Muscle of leg (tissue), 11 donors: ENCODE results near the gene FAM20B. TPM values are rescaled to one million over a fixed set of nuclear protein-coding genes. Genes with fewer than 3 reads are reported as not detected.

ENCODE experiments used
- DNase-seq: peaks from one replicate; pipeline ENCODE4 v3.0.0; 2013
- H3K27ac ChIP-seq: one replicate; pipeline ENCODE4 v1.5.1; 2013; ENCODE audit warnings: mild to moderate bottlenecking, low read length, control low read depth
- H3K27me3 ChIP-seq: one replicate; pipeline ENCODE4 v1.6.1; 2013; ENCODE audit warnings: low read length; ENCODE audit not compliant: control insufficient read depth, insufficient read depth
- H3K36me3 ChIP-seq: one replicate; pipeline ENCODE4 v1.6.1; 2013; ENCODE audit warnings: low read length; ENCODE audit not compliant: control insufficient read depth, insufficient read depth
- H3K4me1 ChIP-seq: one replicate; pipeline ENCODE4 v1.6.1; 2013; ENCODE audit warnings: low read length; ENCODE audit not compliant: control insufficient read depth, insufficient read depth
- H3K4me3 ChIP-seq: one replicate; pipeline ENCODE4 v1.5.1; 2013; ENCODE audit warnings: low read length, control low read depth
- H3K9me3 ChIP-seq: replicated peaks from 2 replicates; pipeline ENCODE4 v1.6.1; 2013; ENCODE audit warnings: low read depth, low read length; ENCODE audit not compliant: control insufficient read depth
- WGBS: methylation state at CpG from one replicate; pipeline ENCODE4 v1.1.5; 2013; ENCODE audit warnings: missing lambda C conversion rate; ENCODE audit not compliant: insufficient coverage; 5-methylcytosine and 5-hydroxymethylcytosine counted together
- polyA plus RNA-seq, 8 donors: library from polyadenylated mRNA; unstranded; fragments of 120-200 nt; gene quantifications; one replicate each; pipeline versions ENCODE4 v1.2.1 to v1.2.3, GENCODE V29; 2013; ENCODE audit warnings: inconsistent platforms in 1 of 8, low replicate concordance in 1 of 8; ENCODE audit not compliant: insufficient read length in 8 of 8, insufficient read depth in 1 of 8
- total RNA-seq: library from RNA; stranded (reverse); fragments of 120-200 nt; gene quantifications from one replicate; pipeline ENCODE4 v1.2.4, GENCODE V29; 2013

Gene FAM20B
- total and polyA plus RNA-seq, 9 donors: 20.7 to 35.2 (median 28.1) TPM

- H3K4me3 ChIP-seq: no peak overlapping the region
- no peaks in the 10 kb centered on the region for H3K9me3 ChIP-seq
- H3K36me3 ChIP-seq: peaks cover 2% of the 10 kb centered on the region
- no peaks in the 10 kb centered on the region for H3K27me3 ChIP-seq
- peaks cover 5% of the 10 kb centered on the region for H3K4me1 ChIP-seq
- 85% methylated on average over 9 of the region's 14 CpGs for WGBS
- H3K27ac ChIP-seq: no peak overlapping the region
- no peak for DNase-seq
These were observed 21.3 kb downstream of the FAM20B start for GRCh38 chr1:179046808-179047635.

- Histone ChIP-seq H3K4me1 (peaks cover 5% of the 10 kb centered on the region), H3K4me3 (no peak overlapping the region), H3K36me3 (peaks cover 2% of the 10 kb centered on the region), H3K27me3 (no peaks in the 10 kb centered on the region), H3K9me3 (no peaks in the 10 kb centered on the region), H3K27ac (no peak overlapping the region)
- no peak for DNase-seq
These were observed 21.9 kb downstream of the FAM20B start for GRCh38 chr1:179047636-179047997.

GRCh38 chr1:179048339-179049124 lies 22.8 kb downstream of the FAM20B start:
- WGBS: no CpG with 5 or more reads among the region's 1 CpG
- Histone ChIP-seq H3K4me1 (no peaks in the 10 kb centered on the region), H3K4me3 (no peak overlapping the region), H3K27ac (no peak overlapping the region), H3K36me3 (peaks cover 2% of the 10 kb centered on the region), H3K27me3 (no peaks in the 10 kb centered on the region), H3K9me3 (no peaks in the 10 kb centered on the region)
- no peak for DNase-seq

- Histone ChIP-seq H3K4me3 (no peak overlapping the region), H3K27me3 (no peaks in the 10 kb centered on the region), H3K27ac (no peak overlapping the region), H3K36me3 (peaks cover 12% of the 10 kb centered on the region), H3K9me3 (no peaks in the 10 kb centered on the region), H3K4me1 (no peaks in the 10 kb centered on the region)
- WGBS: no CpG with 5 or more reads among the region's 2 CpGs
- no peak for DNase-seq
These were observed 27.1 kb downstream of the FAM20B start for GRCh38 chr1:179052776-179053175.

GRCh38 chr1:179053486-179053885 lies 27.8 kb downstream of the FAM20B start:
- no CpG with 5 or more reads among the region's 2 CpGs for WGBS
- H3K36me3 ChIP-seq: peaks cover 15% of the 10 kb centered on the region

GRCh38 chr1:179055937-179056336 lies 30.2 kb downstream of the FAM20B start:
- Histone ChIP-seq H3K4me1 (no peaks in the 10 kb centered on the region), H3K9me3 (no peaks in the 10 kb centered on the region), H3K4me3 (no peak overlapping the region), H3K27ac (no peak overlapping the region), H3K36me3 (peaks cover 13% of the 10 kb centered on the region), H3K27me3 (no peaks in the 10 kb centered on the region)
- DNase-seq: no peak
- WGBS: no CpG with 5 or more reads among the region's 2 CpGs

More at GRCh38 chr1:179053486-179053885, 27.8 kb downstream of the FAM20B start:
- no peaks in the 10 kb centered on the region for H3K4me1 ChIP-seq
- H3K4me3 ChIP-seq: no peak overlapping the region
- H3K27me3 ChIP-seq: no peaks in the 10 kb centered on the region
- H3K9me3 ChIP-seq: no peaks in the 10 kb centered on the region
- DNase-seq: no peak
- H3K27ac ChIP-seq: no peak overlapping the region

GRCh38 chr1:179058487-179059483 lies 33.1 kb downstream of the FAM20B start:
- Histone ChIP-seq H3K27me3 (no peaks in the 10 kb centered on the region), H3K36me3 (peaks cover 19% of the 10 kb centered on the region), H3K27ac (no peak overlapping the region), H3K4me1 (no peaks in the 10 kb centered on the region), H3K4me3 (no peak overlapping the region), H3K9me3 (no peaks in the 10 kb centered on the region)
- 90% methylated on average over 2 of the region's 3 CpGs for WGBS
- DNase-seq: no peak

- no peaks in the 10 kb centered on the region for H3K27me3 ChIP-seq
- H3K36me3 ChIP-seq: peaks cover 29% of the 10 kb centered on the region
- no peak overlapping the region for H3K4me3 ChIP-seq
- 86% methylated on average over 1 of the region's 8 CpGs for WGBS
- H3K4me1 ChIP-seq: no peaks in the 10 kb centered on the region
- H3K27ac ChIP-seq: no peak overlapping the region
- DNase-seq: no peak
- no peaks in the 10 kb centered on the region for H3K9me3 ChIP-seq
These were observed 35.9 kb downstream of the FAM20B start for GRCh38 chr1:179061360-179062282.

GRCh38 chr1:179066471-179066870 lies 40.8 kb downstream of the FAM20B start:
- H3K36me3 ChIP-seq: peaks cover 39% of the 10 kb centered on the region
- H3K27me3 ChIP-seq: no peaks in the 10 kb centered on the region
- no peak overlapping the region for H3K4me3 ChIP-seq
- WGBS: 92% methylated on average over 2 of the region's 4 CpGs
- H3K4me1 ChIP-seq: no peaks in the 10 kb centered on the region
- H3K27ac ChIP-seq: no peak overlapping the region
- DNase-seq: no peak
- no peaks in the 10 kb centered on the region for H3K9me3 ChIP-seq
